Measurements from ENCODE around the gene WDR59.

DNA sequence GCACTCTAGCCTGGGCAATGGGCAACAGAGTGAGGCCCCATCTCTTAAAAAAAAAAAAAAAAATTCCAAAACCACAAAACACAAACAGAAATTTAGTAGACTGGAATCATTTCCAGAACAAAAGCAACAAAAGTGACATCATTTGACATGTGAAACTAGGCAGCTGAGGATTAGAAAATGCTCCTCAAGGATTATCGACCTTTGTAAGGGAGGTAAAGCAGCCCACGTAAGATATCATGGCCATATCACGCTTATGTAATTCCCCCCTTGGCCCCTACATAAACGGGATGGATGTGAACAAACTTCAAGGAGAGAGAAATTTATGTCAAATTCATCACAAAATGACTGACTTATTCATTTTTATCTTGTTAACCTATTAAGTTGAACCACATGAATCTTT, 83.3 kb downstream of the WDR59 start:
- TF ChIP-seq, protein P1, sequence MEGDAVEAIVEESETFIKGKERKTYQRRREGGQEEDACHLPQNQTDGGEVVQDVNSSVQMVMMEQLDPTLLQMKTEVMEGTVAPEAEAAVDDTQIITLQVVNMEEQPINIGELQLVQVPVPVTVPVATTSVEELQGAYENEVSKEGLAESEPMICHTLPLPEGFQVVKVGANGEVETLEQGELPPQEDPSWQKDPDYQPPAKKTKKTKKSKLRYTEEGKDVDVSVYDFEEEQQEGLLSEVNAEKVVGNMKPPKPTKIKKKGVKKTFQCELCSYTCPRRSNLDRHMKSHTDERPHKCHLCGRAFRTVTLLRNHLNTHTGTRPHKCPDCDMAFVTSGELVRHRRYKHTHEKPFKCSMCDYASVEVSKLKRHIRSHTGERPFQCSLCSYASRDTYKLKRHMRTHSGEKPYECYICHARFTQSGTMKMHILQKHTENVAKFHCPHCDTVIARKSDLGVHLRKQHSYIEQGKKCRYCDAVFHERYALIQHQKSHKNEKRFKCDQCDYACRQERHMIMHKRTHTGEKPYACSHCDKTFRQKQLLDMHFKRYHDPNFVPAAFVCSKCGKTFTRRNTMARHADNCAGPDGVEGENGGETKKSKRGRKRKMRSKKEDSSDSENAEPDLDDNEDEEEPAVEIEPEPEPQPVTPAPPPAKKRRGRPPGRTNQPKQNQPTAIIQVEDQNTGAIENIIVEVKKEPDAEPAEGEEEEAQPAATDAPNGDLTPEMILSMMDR (IDR thresholded peaks at IDR 0.05), result no peak
- TF ChIP-seq POLR2AphosphoS5 (IDR thresholded peaks at IDR 0.05), result no peak
- no peak for TF ChIP-seq EP300 (IDR thresholded peaks at IDR 0.05; ENCODE audit: low read depth)
- TF ChIP-seq POLR2A (IDR thresholded peaks at IDR 0.05), result no peak

Data from transverse colon (tissue), 4 donors.